Erythroblast (primary cell): ENCODE measurements around the gene PTPN23.

Experiments used
- GATA1 ChIP-seq: IDR thresholded peaks from 2 replicates; pipeline ENCODE4 v1.6.1; 2011; ENCODE audit warnings: low read depth, mild to moderate bottlenecking, control low read depth, low read length, moderate library complexity
- POLR2A ChIP-seq: IDR thresholded peaks from 2 replicates; pipeline ENCODE4 v1.6.1; 2011; ENCODE audit warnings: mild to moderate bottlenecking, low read length

- TF ChIP-seq POLR2A = no peak
- no peak for TF ChIP-seq GATA1
Measured at GRCh38 chr3:47443611-47443995, 62.8 kb downstream of the PTPN23 start.
